GM12878 (cell line): Measurements from ENCODE around the gene PCDH7. TPM values are rescaled to one million over a fixed set of nuclear protein-coding genes. Genes with fewer than 3 reads are reported as not detected.

Experiments
- ATAC-seq: fragments of 200-7000 bp; cut with Tn5 transposase; 3 replicates; pipeline ENCODE4 v1.9.1; 2020; ENCODE audit warnings: mild to moderate bottlenecking, moderate library complexity
- BruUV-seq: library from RNA; stranded (reverse); fragments of 400-500 nt; replicated peaks from 2 replicates; lab custom pipeline; 2021; lab: Mats Ljungman, UMichigan
- CTCF ChIA-PET: fragments of 300-600 bp; sonication (Branson Sonifier 250); formaldehyde crosslinking; extraction: SDS; loops from one replicate; lab custom pipeline; 2021; ENCODE audit warnings: inconsistent platforms; lab: Yijun Ruan, JAX
- POLR2A ChIA-PET: fragments of 350-600 bp; formaldehyde crosslinking; extraction: SDS; loops from one replicate; lab custom pipeline; 2021; ENCODE audit warnings: inconsistent platforms; lab: Charles Lee
- RAD21 ChIA-PET: fragments of 300-600 bp; sonication (Branson Sonifier 250); formaldehyde crosslinking; loops from one replicate; lab custom pipeline; 2023; ENCODE audit warnings: antibody characterized with exemption; ENCODE audit not compliant: unreplicated experiment; lab: Charles Lee
- SMC1A ChIA-PET: fragments of 300-600 bp; sonication (Branson Sonifier 250); formaldehyde crosslinking; loops from one replicate; lab custom pipeline; 2023; ENCODE audit not compliant: unreplicated experiment, uncharacterized antibody; lab: Charles Lee
- DNase-seq: peaks from one replicate; pipeline ENCODE4 v3.0.0-alpha.2; 2011; ENCODE audit warnings: low read depth, low spot score
- FAIRE-seq: peaks from 3 replicates; lab custom pipeline; 2011; peaks lifted over from hg19 to GRCh38; lab: Jason Lieb, UNC
- H2AFZ ChIP-seq: 2 replicates; pipeline ENCODE4 v1.6.0; 2011; ENCODE audit warnings: low read depth, low read length, control low read depth; ENCODE audit not compliant: control insufficient read depth
- H3K27ac ChIP-seq: 2 replicates; pipeline ENCODE4 v1.5.1; 2011; ENCODE audit warnings: control low read depth; ENCODE audit not compliant: control insufficient read depth, insufficient read depth
- H3K27me3 ChIP-seq, 2 experiments: replicated peaks in 1 of 2; 2 replicates each; pipeline versions ENCODE4 v1.6.0 to v1.6.1; 2011; ENCODE audit warnings: low read length in 1 of 2; ENCODE audit not compliant: control insufficient read depth in 2 of 2, insufficient read depth in 2 of 2
- H3K36me3 ChIP-seq, 2 experiments: 2 replicates each; pipeline ENCODE4 v1.5.1; 2011; ENCODE audit warnings: low read length in 1 of 2; ENCODE audit not compliant: control insufficient read depth in 2 of 2, insufficient read depth in 2 of 2
- H3K4me1 ChIP-seq: 2 replicates; pipeline ENCODE4 v1.6.1; 2011; ENCODE audit warnings: mild to moderate bottlenecking, low read length, moderate library complexity, mixed read lengths; ENCODE audit not compliant: control insufficient read depth, insufficient read depth
- H3K4me2 ChIP-seq: 2 replicates; pipeline ENCODE4 v1.6.0; 2011; ENCODE audit warnings: control low read depth; ENCODE audit not compliant: control insufficient read depth, insufficient read depth
- H3K4me3 ChIP-seq: fragments of 200-600 bp; sonication (generic); 2 replicates; pipeline ENCODE4 v1.5.1; 2016
- H3K79me2 ChIP-seq: 2 replicates; pipeline ENCODE4 v1.6.0; 2011; ENCODE audit warnings: low read length; ENCODE audit not compliant: control insufficient read depth, insufficient read depth
- H3K9ac ChIP-seq: 2 replicates; pipeline ENCODE4 v1.8.0; 2011; ENCODE audit warnings: low read length, control low read depth, mixed read lengths; ENCODE audit not compliant: control insufficient read depth, insufficient read depth
- H3K9me3 ChIP-seq: replicated peaks from 3 replicates; pipeline ENCODE4 v1.5.1; 2011; ENCODE audit warnings: mild to moderate bottlenecking, low read length; ENCODE audit not compliant: control insufficient read depth, insufficient read depth
- H4K20me1 ChIP-seq: 2 replicates; pipeline ENCODE4 v1.6.0; 2011; ENCODE audit not compliant: control insufficient read depth, insufficient read depth
- CTCF ChIP-seq, 3 experiments: IDR thresholded peaks in 2 of 3; conservative IDR thresholded peaks in 1 of 3; 2 replicates each; pipeline ENCODE4 v1.5.1; 2011; ENCODE audit warnings: low read depth in 3 of 3, low read length in 3 of 3, mild to moderate bottlenecking in 3 of 3, control low read depth in 2 of 3, moderate library complexity in 2 of 3, inconsistent platforms in 1 of 3, mixed read lengths in 1 of 3; ENCODE audit not compliant: control insufficient read depth in 2 of 3, insufficient read depth in 1 of 3; ENCODE audit errors: extremely low read depth in 1 of 3
- STAT1 ChIP-seq: fragments of 450-650 bp; conservative IDR thresholded peaks from 2 replicates; pipeline ENCODE4 v1.6.1; 2014; ENCODE audit warnings: antibody characterized with exemption, mild to moderate bottlenecking
- ZNF384 ChIP-seq: IDR thresholded peaks from 2 replicates; pipeline ENCODE4 v1.6.1; 2012; ENCODE audit warnings: low read depth, mild to moderate bottlenecking, low read length, improper control_type of control experiment, borderline replicate concordance
- WGBS: methylation state at CpG from one replicate; pipeline ENCODE4 v1.1.6; 2016; ENCODE audit warnings: low lambda C conversion rate; ENCODE audit not compliant: insufficient replicate concordance, insufficient coverage; ENCODE audit errors: missing lambda C conversion rate; 5-methylcytosine and 5-hydroxymethylcytosine counted together
- in situ Hi-C: fragments of 300-500 bp; cut with MboI; formaldehyde crosslinking; loops from 9 replicates; pipeline ENCODE4 v1.14.3; 2018; ENCODE audit warnings: mixed read lengths
- intact Hi-C: fragments of 100-400 bp; cut with micrococcal nuclease; formaldehyde crosslinking; loops from one replicate; pipeline ENCODE4 v1.14.2; 2022; ENCODE audit not compliant: unreplicated experiment
- polyA plus RNA-seq, 11 experiments: library from polyadenylated mRNA; depleted of rRNA in 4 of 11; unstranded in 6 of 11; stranded (reverse) in 5 of 11; fragments of >200 nt; fragmentation: Nextera tagmentation in 4 of 11; fragmentation: Illumina TruSeq in 1 of 11; extraction: Ambion mirVana in 4 of 11; extraction: Trizol in 1 of 11; gene quantifications; 1 replicate in 1 of 11; 2 replicates in 10 of 11; pipeline versions ENCODE4 v1.2.1 to v1.2.3, GENCODE V29; 2011 to 2016; ENCODE audit warnings: inconsistent platforms in 2 of 11, missing spikeins in 2 of 11, low read depth in 1 of 11
- total RNA-seq, 4 experiments: library from RNA; depleted of rRNA in 3 of 4; stranded (reverse); fragments of >200 nt in 3 of 4; fragmentation: Illumina TruSeq in 1 of 4; extraction: Trizol in 1 of 4; gene quantifications; 2 replicates each; pipeline versions ENCODE4 v1.2.1 to v1.2.3, GENCODE V29; 2013 to 2021

PCDH7 gene
- total and polyA plus RNA-seq, 10 of the 15 experiments (the other 5 are each of a cell fraction or from before 2014, with no cell fraction given), result 0.02 to 0.06 (median 0.03) TPM; not detected in 7

GRCh38 chr4:30723201-30723955 is 3.2 kb downstream of the PCDH7 start:
- POLR2A ChIA-PET, result no interaction called here
- 59% methylated on average over 15 of the region's 15 CpGs for WGBS

More at GRCh38 chr4:30723201-30723955, 3.2 kb downstream of the PCDH7 start:
- FAIRE-seq (no peak), DNase-seq (no peak), ATAC-seq (no peak)
- Histone ChIP-seq H3K9ac (no peak overlapping the region), H3K4me3 (no peak overlapping the region), H3K79me2 (no peaks in the 10 kb centered on the region), H3K4me1 (no peaks in the 10 kb centered on the region), H4K20me1 (no peaks in the 10 kb centered on the region), H3K36me3 (no peaks in the 10 kb centered on the region), H3K9me3 (peaks cover 2% of the 10 kb centered on the region; the same call in 1 of the 3 replicates), H3K4me2 (no peak overlapping the region), H3K27me3 (peaks cover 7 to 12% of the 10 kb centered on the region in 2 experiments)
- intact Hi-C loops, result no loop called here
- ChIA-PET CTCF (interaction anchor here (0.6 to 1.2 kb wide), 3 partner anchors 8 to 20 kb away, joined by 3 to 4 read pairs (median 4); no protein-coding TSS in a partner anchor), RAD21 (interaction anchor here (0.5 kb wide), 1 partner anchor 953 kb away, joined by 3 read pairs; no protein-coding TSS in a partner anchor), SMC1A (no interaction called here)
- BruUV-seq, result no TSS peak
- in situ Hi-C loops, result loop anchor here (25.0 kb wide), 1 partner anchor 939 kb away; no protein-coding TSS in a partner anchor
- TF ChIP-seq CTCF (IDR thresholded peaks at IDR 0.05 in 2 of 3, conservative IDR thresholded peaks at IDR 0.05 in 1 of 3; ENCODE audit: control insufficient read depth in 2 of 3, extremely low read depth in 1 of 3, insufficient read depth in 1 of 3, low read depth in 3 of 3, low read length in 3 of 3), result no peak
- no peak for TF ChIP-seq STAT1
- TF ChIP-seq ZNF384, result no peak
- TF ChIP-seq, all 136 proteins: peak for 0
- Histone ChIP-seq H2AFZ (no peak overlapping the region), H3K27ac (no peak overlapping the region)
